ENCODE data around the gene ZDHHC19.
A peak's percentile ranks its signal among the peaks of the same experiment; 100 is the strongest.

The ZDHHC19 gene

GRCh38 chr3:196227121-196227561, 15.9 kb upstream of the ZDHHC19 start:
- peaks cover 9% of the 10 kb centered on the region for H3K36me3 ChIP-seq
- H3K27me3 ChIP-seq = no peaks in the 10 kb centered on the region
- H3K27ac ChIP-seq = no peak overlapping the region
- no peak for TF ChIP-seq CTCF (IDR thresholded peaks at IDR 0.05)
- H3K9me3 ChIP-seq = no peaks in the 10 kb centered on the region
- peaks cover 27 to 28% of the 10 kb centered on the region in 2 experiments for H3K4me1 ChIP-seq (ENCODE audit: control insufficient read depth in 1 of 2, insufficient read depth in 1 of 2, low read depth in 1 of 2, low read length in 1 of 2)
- H3K4me3 ChIP-seq (ENCODE audit: low read depth in 1 of 2, low read length in 1 of 2) = no peak overlapping the region

- Histone ChIP-seq H3K9me3 (no peaks in the 10 kb centered on the region), H3K4me3 (ENCODE audit: low read depth in 1 of 2, low read length in 1 of 2) (no peak overlapping the region), H3K4me1 (ENCODE audit: control insufficient read depth in 1 of 2, insufficient read depth in 1 of 2, low read depth in 1 of 2, low read length in 1 of 2) (peaks cover 40 to 41% of the 10 kb centered on the region in 2 experiments), H3K27me3 (no peaks in the 10 kb centered on the region), H3K27ac (no peak overlapping the region), H3K36me3 (peaks cover 7% of the 10 kb centered on the region)
- no peak for TF ChIP-seq CTCF (IDR thresholded peaks at IDR 0.05)
Measured at GRCh38 chr3:196225763-196226364, 14.7 kb upstream of the ZDHHC19 start.

- Histone ChIP-seq H3K4me1 (ENCODE audit: control insufficient read depth in 1 of 2, insufficient read depth in 1 of 2, low read depth in 1 of 2, low read length in 1 of 2) (peaks cover 45 to 46% of the 10 kb centered on the region in 2 experiments), H3K27ac (no peak overlapping the region), H3K4me3 (ENCODE audit: low read depth in 1 of 2, low read length in 1 of 2) (no peak overlapping the region), H3K9me3 (no peaks in the 10 kb centered on the region), H3K27me3 (no peaks in the 10 kb centered on the region), H3K36me3 (peaks cover 4% of the 10 kb centered on the region)
- TF ChIP-seq CTCF (IDR thresholded peaks at IDR 0.05) = no peak
Measured at GRCh38 chr3:196225086-196225485, 13.9 kb upstream of the ZDHHC19 start.

GRCh38 chr3:196222876-196223595, 11.8 kb upstream of the ZDHHC19 start:
- H3K27me3 ChIP-seq = no peaks in the 10 kb centered on the region
- H3K9me3 ChIP-seq = no peaks in the 10 kb centered on the region
- peaks cover 4% of the 10 kb centered on the region for H3K36me3 ChIP-seq
- TF ChIP-seq CTCF (IDR thresholded peaks at IDR 0.05) = no peak
- H3K27ac ChIP-seq = peak overlapping the region; percentile 39
- H3K4me3 ChIP-seq (ENCODE audit: low read depth in 1 of 2, low read length in 1 of 2) = no peak overlapping the region
- H3K4me1 ChIP-seq (ENCODE audit: control insufficient read depth in 1 of 2, insufficient read depth in 1 of 2, low read depth in 1 of 2, low read length in 1 of 2) = peaks cover 60 to 63% of the 10 kb centered on the region in 2 experiments

GRCh38 chr3:196220991-196221390, 9.8 kb upstream of the ZDHHC19 start:
- peaks cover 67 to 68% of the 10 kb centered on the region in 2 experiments for H3K4me1 ChIP-seq (ENCODE audit: control insufficient read depth in 1 of 2, insufficient read depth in 1 of 2, low read depth in 1 of 2, low read length in 1 of 2)
- H3K4me3 ChIP-seq (ENCODE audit: low read depth in 1 of 2, low read length in 1 of 2) = peak overlapping the region; percentile 58 to 64
- no peaks in the 10 kb centered on the region for H3K9me3 ChIP-seq
- no peaks in the 10 kb centered on the region for H3K27me3 ChIP-seq
- peak overlapping the region; percentile 93 for H3K27ac ChIP-seq
- TF ChIP-seq CTCF (IDR thresholded peaks at IDR 0.05) = no peak
- H3K36me3 ChIP-seq = no peaks in the 10 kb centered on the region

All from neutrophil (primary cell).